Stimulated activated naive CD4-positive, alpha-beta T cell treated with Interleukin-2 at 50 U/mL for 16 hours (primary cell): ENCODE measurements around the gene ITGA3.
"Not testable (repeated sequence)": the region's sequence is repeated elsewhere in the genome, so short reads cannot be mapped to it uniquely, and the experiment has no call there.

ENCODE experiments used
- DNase-seq: peaks from one replicate; lab custom pipeline; 2025; lab: John Stamatoyannopoulos, UW

ITGA3 gene

DNA sequence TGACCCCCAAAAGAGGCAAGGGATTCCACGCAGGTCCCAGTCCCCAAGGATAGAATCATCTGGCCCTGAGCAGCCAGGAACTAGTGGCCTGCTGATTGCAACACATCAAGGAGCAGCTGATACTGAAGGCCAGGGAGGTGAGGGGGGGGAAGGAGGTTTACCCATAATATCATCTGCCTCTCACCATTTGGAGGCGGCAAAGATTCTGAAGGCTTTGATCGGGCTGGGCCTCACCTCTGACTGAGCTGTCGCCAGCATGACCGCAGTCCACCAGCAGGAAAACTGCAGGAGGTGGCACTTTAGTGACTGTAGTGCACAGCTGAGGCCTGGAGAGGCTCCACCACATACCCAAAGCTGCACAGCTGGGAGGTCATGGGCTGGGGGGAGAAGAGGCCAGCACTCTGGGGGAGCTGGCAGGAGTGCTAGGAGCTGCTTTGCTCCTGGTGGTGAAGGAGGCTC is 20.5 kb upstream of the ITGA3 start:
- DNase-seq: no peak

DNA sequence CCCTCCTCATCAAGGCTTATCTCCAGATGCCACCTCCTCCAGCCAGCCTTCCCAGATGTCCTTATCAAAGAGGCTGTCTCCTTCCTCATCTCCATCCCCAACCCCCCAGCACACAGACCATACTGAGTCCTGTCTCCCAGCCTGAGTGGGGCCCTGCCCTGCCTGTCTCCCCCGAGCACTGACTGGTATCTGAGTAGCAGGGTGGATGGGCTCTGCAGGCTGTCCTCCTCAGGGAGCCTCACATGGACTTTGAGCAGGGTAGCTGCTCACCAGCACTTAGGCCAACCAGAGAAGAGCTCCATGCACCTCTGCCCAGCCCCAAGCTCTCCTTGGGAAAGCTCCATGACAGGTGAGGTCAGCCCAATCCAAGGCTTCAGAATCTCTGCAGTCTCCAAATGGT is 20.0 kb upstream of the ITGA3 start:
- DNase-seq: no peak

DNA sequence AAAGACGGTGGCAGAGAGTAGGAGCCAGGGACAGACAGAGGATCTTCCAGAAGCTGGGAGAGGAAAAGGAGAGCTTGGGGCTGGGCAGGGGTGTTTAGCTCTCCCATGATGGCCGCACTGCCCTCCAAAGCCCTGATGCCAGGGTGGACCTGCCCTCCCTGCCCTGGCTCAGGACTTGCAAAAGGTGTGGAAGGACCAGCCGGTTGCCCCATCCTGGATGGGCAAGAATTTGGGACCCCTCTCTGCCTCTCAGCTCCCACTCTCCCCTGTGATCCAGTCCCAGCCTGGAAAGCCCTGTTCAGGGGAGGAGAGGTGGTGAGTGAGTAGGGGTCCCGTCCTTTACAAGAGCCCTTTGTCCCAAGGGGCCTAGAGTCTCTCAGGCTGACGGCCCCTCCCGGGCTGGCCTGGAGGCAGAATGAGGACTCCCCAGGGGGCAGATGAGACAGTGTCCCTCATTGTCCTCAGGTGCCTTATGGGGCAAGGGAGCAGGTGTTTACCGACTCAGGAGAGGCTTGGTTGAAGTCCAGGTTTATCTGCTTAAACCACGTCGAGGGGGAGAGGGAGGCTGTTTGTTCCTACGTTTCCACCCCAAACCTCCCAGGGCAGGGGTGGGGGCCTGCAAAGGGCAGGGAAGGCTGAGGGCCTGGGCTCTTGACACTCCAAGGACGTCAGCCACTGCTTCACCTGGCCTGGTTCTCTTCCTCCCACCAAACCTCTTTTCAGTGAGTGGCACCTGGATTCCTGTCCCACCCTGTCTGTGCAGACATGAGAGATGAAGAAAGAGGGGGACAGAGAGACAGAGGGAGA is 19.3 kb upstream of the ITGA3 start:
- no peak for DNase-seq

DNA sequence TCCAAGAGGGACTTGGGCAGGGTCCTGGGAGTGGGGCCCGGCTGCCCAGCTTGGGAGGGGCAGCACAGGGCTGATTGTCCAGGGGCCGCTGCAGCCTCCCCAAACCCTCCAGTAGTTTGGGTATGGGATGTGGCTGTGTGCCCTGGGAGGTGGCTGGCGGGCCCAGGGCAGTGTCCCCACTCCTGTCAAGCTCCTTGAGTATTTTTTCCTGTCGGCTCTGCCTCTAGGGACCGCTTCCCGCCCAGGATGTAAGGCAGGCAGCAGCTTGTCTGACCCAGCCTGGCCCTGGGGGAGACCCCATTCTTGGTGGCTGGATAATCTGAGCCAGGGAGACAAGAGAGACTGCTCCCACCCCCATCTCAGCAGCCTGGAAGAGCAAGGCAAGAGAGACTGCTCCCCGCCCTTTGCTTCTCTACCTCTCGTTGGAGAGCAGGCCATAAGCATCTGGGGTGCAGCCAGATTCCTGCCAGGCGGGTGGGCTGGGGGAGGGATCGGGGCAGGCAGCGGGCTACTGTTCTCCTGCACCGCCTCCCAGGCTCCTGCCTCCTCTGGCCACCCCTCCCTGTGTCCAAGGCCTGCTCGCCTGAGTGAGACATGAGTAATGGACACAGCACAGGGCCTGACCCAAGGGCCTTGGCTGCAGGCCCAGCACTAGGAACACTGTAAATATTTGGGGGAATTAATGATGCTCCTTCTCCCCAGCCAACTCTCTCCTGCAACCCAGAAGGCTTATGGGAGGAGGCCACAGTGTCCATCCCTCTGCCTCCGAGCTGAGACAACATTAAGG is 18.4 kb upstream of the ITGA3 start:
- DNase-seq: no peak

DNA sequence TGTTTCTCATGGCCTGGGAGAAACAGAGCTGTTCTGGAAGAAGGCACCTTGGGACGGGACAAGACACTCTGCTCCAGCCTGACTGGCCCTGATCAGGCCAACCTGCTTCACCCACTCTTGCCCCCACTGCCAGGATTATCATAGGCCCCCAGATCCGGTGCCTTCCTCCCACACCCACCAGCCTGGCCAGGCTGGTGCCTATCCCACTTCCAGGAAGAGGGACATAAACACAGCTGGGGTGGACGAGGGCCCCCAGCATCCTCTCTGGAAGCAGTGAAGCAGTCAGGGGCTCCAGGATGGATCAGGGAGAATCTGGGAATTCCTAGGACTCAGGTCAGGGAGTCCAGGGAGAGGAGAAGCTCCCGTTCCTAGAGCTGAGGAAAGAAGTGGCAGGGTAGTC is 16.9 kb upstream of the ITGA3 start:
- no peak for DNase-seq

- DNase-seq: not testable (repeated sequence)
These were observed 15.4 kb upstream of the ITGA3 start for GRCh38 chr17:50040496-50040895.

DNA sequence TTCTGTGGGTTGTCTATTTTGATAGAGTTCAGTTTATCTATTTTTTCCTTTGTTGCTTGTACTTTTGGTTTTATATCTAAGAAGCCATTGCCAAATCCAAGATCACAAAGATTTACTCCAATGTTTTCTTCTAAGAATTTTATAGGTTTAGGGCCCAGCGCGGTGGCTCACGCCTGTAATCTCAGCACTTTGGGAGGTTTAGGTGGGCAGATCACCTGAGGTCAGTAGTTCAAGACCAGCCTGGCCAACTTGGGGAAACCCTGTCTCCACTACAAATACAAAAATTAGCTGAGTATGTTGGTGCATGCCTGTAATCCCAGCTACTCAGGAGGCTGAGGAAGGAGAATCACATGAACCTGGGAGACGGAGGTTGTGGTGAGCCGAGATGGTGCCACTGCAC is 13.7 kb upstream of the ITGA3 start:
- no peak for DNase-seq

DNA sequence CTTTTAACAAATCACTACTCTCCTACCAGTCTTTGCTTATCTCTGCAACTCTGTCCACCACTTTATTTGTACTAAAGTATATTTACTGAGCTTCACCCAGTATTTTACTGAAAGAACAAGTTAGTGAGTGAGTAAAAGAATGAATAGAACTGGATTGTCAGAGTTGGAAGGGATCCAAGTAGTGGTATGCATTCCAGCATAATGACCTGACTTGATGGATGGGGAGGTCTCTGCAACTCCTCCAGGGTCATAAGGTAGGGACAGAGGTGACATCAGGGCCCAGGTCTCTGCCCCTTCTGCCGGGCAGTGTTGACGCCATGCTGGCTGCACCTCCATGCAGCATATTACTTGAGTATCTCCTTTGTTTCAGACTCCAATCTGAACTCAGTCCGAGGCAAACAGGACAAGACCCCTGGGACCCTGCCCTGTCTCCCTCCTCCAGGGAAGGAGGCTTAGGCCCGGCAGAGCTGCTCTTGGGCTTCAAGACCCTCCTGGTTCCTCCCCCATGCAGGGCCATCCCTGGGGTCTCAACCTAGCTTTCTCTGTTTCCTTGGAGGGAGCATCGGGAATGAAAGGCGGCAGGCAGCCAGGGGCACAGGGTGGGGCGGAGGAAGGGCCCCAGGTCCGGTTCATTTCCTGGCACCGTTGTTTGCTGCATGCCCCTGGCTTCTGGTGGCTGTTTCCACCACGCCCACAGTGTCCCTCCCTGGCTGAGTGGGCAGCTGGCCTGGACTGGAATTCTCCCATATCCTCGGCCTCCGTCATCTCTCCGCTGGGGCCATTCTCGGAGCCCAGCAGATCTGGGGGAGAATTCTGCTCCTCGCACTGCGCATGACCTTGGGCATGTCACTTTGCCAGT is 12.4 kb upstream of the ITGA3 start:
- no peak for DNase-seq

DNA sequence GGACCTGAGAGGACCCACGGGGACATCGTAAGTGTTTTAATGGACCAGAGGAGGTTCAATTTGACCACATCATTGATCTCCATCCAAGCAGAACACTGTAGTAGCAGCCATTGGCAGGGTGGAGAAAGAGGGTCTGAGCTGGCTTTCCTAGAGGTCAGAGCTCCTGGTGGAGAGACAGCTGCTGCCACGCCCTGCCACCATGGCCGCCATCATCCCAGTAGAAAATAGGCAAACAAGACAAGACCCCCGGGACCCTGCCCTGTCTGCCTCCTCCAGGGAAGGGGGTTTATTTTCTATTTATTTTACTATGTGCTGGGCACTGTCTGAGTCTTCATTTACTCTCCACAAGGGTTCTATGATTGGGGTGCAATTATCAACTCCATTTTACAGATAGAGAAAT is 11.4 kb upstream of the ITGA3 start:
- DNase-seq: no peak

DNA sequence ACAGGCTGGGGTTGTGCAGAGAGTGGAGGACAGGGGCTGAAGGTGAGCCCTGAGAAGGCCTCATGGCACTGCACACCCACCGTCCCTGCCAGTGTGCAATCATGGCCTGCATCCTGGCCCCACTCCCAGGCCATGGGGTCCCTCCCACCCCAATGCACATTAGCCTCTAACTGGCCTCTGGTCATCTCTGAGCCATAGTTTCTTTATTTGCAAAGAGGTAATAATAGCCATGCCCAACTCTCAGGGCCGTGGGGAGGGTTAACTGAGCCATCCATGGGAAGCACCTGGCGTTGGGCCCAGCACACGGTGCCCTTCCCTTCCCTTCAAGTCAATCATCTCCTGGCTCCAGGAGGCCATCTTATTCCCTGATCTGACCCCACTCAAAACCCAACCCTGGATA is 10.8 kb upstream of the ITGA3 start:
- DNase-seq: no peak

GRCh38 chr17:50046179-50046578 is 9.7 kb upstream of the ITGA3 start:
- no peak for DNase-seq

DNA sequence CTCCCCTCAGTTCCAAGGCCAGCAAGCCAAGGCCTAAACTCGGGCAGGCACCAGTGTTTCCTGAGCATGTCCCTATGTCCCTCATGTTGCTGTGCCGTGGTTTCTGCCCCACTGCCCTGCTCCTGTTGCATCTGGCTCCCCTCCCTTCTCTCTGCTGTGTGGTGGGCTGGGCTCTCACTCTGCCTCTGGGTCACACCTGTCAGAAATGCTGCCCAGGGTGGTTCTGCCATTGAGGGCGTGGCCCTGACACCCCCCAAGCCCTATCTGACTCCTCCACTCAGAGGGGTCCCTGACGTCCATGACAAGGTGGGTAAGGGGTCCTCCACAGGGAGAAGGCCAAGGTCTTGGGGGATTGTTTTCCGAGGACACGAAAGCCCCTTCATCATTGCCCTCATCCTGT is 9.2 kb upstream of the ITGA3 start:
- no peak for DNase-seq

DNA sequence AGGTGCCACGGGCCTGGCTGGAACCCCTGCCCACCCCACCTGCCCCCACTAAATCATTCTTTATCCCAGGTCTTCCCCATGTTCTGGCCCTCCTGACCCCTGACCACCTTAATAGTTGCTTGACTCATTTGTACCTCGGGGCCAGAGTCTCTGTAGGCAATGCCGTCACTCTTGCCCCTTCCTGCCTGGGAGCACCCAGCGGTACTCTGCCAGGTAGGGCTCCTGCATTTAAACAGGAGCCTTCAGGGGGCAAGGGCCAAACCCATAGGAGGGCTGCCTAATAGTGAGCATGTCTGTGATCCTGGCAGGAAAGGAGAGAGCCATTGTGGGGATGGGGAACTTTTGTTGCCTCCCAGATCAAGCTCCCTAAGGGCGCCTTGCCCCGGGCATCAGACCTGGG is 8.8 kb upstream of the ITGA3 start:
- DNase-seq: no peak

DNA sequence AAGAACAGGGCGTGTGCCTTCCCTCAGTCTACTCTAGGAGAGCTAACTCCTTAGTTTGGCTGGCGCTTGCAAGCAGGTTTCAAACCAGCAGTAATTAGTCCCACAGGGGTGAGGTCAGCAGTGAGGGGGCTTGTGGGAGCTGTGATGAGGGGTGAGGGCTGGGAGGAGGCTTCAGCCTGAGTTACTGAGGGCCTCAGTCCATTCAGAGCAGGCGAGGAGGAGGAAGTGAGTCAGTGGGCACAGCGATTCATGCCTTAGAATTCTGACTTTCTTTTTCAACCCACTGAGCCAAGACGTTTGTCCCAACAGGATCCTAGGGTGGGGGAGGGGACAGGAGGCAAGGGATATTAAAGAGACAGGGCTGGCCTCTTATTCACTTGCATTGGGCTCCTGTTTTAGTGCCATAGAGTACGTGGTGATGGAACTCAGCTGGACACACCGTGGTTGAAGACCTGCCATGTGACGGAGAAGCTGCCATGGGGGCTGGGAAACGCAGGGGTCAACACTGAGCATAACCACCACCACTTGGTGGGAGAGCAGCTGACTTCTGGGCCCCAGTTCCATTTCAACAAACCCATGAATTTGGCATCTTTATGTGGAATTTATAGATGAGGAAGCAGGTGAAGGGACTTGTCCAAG is 8.3 kb upstream of the ITGA3 start:
- no peak for DNase-seq

- DNase-seq: no peak
These were observed 7.7 kb upstream of the ITGA3 start for GRCh38 chr17:50048146-50048720.

DNA sequence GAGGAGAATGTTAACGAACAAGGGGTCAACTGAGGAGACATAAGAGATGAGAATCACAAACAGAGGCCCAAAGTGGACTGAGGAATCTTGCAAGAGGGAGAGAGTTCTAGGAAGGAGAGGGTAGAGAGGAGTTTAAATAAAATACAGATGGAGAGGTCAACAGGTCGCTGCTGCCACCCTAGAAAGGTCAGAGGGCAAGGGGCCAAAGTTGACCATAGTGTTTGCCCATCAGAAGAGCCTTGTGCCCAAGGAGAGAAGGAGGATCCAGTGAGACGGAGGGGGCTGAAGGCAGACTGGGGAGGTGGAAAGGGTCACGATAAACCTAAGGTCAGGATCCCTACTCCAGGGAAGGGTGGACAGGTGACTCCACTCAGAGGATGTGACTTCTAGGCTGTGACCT is 6.9 kb upstream of the ITGA3 start:
- DNase-seq: no peak

- no peak for DNase-seq
These were observed 6.3 kb upstream of the ITGA3 start for GRCh38 chr17:50049636-50050035.

DNA sequence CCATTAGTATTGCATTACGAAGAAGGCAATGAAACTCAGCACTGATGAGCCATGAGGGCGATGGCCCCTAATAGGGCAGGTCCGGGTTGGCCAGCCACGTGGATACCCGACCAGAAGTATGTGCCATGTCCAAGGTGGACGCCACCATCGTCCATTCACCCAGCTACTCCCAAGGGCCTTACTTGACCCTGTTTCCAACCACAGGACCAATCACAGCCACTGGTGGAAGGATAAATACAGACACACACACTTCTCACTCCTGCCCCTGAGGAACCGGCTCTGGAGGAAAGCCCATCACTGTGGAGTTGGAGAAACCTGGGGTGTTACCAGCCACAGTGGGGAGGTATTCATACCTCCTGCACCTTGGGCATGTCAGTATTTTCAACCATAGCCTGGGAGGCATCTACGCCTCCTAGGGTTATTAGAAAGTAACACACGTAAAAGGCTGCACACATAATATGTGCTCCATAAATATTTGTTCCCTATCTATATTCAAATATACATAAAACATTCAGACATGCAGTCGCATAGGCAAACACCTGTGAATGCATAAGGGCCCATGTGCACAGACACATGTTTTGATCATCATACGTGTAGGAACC is 5.4 kb upstream of the ITGA3 start:
- no peak for DNase-seq

DNA sequence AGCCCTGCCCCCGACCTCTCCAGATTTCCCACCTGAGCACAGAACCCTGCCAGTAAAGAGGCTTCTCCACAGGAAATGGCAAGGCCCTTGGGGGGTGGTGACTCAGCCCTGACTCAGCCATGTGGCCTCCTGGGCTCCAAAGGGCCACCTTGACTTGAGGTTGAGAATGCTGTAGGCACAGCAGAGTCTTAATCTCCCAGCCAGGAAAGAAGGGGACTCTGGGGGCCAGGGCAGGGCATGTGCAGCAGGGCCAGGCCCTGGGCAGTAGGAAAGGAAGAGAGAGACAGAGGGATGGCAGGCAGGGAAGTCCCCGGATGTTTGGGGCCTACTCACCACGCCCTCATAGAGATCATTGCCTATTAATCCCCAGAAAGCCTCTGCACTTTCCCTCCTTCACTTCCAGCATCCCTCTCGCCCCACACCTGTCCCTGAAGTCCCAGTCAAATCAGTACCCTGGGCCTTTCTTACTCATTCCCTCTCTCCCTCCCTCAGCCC is 4.8 kb upstream of the ITGA3 start:
- DNase-seq: peak; percentile 55

DNA sequence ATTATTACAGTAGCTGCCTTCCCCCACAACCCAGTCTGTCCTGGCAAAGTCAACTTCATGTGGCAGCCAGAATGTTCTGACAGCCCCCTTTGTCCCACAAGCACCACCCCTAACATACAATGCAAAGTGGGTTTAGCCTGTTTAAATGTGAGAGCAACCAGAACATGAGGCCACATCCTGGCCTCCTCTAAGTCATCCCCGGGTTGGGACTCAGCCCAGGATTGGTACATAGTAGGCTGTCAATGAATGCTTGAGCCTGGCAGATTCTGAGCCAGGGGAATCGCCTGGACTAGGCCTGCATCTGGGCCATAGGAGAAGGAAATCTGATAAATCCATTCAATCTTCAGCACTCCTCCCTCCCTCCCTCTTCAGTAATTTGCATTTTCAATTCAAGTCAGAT is 4.3 kb upstream of the ITGA3 start:
- DNase-seq: no peak

DNA sequence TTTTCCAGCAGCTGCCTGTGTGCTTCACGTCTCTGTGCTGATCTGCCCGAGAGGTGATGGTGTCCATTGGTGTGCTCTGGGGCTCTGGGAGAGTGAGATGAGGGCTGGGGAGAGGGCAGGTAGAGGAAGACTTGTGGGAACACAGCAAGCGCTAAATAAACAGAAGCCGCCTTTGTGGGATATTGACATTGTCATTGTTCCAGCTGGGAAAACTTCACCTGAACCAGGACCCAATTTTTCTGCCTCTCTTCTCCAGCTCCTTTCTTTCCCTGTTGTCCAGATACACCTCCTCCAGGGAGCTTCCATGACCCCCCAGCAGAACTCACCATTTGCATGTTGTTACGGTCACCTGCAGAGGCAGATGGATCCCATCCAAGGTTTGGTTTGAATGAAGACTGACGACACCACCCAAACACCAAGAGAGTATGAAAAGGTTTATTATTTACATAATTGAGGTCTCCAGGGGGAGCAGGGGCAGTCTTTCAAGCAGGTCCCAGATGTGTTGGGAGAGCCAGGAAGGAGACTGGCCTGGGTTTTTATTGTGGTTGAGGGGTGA is 3.6 kb upstream of the ITGA3 start:
- no peak for DNase-seq
